Measurements from ENCODE around the gene PDE5A.

PDE5A gene

GRCh38 chr4:119521268-119521667 is 107.3 kb downstream of the PDE5A start:
- DNase-seq (ENCODE audit: low spot score) = no peak

- DNase-seq (ENCODE audit: low spot score) = no peak
Measured at GRCh38 chr4:119518915-119519410, 109.6 kb downstream of the PDE5A start.

DNA sequence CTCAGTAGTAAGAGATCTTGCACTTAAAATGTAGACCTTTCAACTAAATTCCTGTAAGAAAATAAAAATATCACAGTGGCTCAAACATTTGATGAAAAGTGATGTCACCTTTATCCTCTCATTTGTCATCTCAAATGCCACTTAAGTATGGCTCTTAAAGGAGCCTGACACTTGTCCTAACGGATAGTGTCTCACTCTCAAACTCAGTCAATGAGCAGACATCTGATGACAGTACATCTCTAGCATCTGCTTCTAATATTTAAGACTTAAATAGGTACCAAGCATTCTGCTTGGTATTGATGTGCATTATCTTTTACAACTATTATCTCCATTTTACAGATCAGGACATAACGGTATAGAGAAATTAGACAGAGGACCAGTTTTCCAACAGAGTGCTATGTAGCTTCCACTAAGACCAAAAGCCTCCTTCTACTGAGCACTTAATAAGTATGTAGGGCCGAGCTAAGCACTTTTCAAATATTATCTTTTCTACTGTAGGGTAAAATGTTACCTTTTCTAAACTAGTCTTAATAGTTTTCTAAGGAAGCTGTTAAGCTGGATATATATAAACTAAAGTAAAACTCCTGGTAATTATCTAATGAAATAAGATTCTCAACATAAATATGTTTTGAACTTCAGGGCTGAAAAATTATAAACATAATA is 110.2 kb downstream of the PDE5A start:
- no peak for DNase-seq (ENCODE audit: low spot score)

GRCh38 chr4:119517361-119518229 is 111.0 kb downstream of the PDE5A start:
- no peak for DNase-seq (ENCODE audit: low spot score)

- DNase-seq (ENCODE audit: low spot score) = no peak
Measured at GRCh38 chr4:119512398-119512797, 116.2 kb downstream of the PDE5A start.

DNA sequence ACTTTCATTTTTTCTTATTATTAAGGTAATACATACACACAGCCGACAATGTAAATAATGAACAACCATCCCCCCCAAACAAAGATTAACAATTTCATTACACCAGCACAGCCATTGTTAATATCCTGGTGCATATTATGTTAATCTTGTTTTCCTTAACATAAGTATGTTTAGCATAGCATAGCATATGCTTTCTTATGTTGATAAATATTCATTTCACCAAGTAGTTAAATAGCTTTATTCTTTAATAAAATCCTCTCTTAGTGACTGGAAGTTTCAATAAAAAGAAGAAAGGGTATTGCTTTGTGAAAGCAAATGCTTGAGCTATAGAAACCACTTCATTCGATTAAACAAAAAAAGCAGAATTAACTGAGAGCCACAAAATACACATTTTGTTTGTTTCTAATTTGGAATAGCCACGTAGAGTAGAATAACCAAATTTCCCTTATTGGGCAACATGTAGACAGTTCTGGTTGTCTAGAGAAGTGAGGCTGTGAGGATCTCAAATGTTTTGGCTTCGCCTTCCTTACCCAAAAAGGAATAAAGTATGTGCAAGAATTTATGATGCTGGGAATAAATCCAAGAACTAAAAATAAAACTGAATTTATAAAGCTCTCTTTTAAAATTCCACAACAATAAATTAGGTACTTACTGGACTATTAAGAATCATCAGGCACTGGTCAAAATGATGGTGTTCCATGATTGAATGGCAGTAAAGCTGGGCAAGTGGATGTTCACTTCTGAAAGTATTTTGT is 118.0 kb downstream of the PDE5A start:
- no peak for DNase-seq (ENCODE audit: low spot score)

DNA sequence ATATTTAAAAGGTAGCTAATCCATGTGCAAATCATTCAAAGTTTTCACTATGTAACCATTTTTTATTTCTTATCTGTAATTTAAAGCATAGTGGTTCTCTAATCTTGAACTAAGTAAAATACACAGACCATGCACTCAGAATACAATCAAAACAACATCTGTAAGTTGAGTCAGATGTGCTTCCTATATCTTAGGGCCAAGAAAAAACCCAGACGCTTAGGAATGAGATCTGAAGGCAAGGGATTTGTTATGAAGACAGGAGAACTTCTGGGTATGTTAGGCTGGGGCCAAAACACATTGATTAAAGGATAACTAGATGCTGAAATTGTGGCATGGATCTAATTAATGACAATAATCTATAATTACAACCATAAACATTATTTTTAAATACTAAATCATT is 120.3 kb downstream of the PDE5A start:
- DNase-seq (ENCODE audit: low spot score) = no peak

GRCh38 chr4:119506806-119507205 is 121.8 kb downstream of the PDE5A start:
- no peak for DNase-seq (ENCODE audit: low spot score)

GRCh38 chr4:119504616-119505015 is 124.0 kb downstream of the PDE5A start:
- DNase-seq (ENCODE audit: low spot score) = no peak

- DNase-seq (ENCODE audit: low spot score) = no peak
Measured at GRCh38 chr4:119501740-119502139, 126.9 kb downstream of the PDE5A start.

DNA sequence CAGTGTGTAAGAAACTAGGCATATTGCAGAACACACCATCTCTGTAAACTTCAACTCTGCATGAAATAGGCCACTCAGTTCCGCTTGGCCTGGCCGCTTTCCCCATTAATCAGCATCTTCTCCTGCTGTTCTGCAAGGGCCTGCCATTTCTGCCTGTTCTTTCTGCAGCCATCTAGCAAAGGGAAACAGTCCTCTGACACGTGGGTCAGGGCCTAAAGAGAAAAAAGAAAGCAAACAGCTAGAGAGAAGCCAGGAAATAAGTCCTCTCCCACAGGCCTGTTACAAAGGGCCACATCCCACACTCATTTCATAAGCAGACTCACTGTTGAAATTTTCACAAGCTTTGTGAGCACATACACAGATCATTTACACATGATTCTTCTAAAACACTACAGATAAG is 130.1 kb downstream of the PDE5A start:
- DNase-seq (ENCODE audit: low spot score) = peak; percentile 40

- no peak for DNase-seq (ENCODE audit: low spot score)
Measured at GRCh38 chr4:119493886-119494285, 134.7 kb downstream of the PDE5A start.

- DNase-seq (ENCODE audit: low spot score) = no peak
Measured at GRCh38 chr4:119493419-119493818, 135.2 kb downstream of the PDE5A start.

GRCh38 chr4:119490335-119490734 is 138.3 kb downstream of the PDE5A start:
- no peak for DNase-seq (ENCODE audit: low spot score)

GRCh38 chr4:119489305-119489704 is 139.3 kb downstream of the PDE5A start:
- DNase-seq (ENCODE audit: low spot score) = no peak

GRCh38 chr4:119480331-119480730 is 148.3 kb downstream of the PDE5A start:
- no peak for DNase-seq (ENCODE audit: low spot score)

- no peak for DNase-seq (ENCODE audit: low spot score)
Measured at GRCh38 chr4:119479835-119480234, 148.8 kb downstream of the PDE5A start.

DNA sequence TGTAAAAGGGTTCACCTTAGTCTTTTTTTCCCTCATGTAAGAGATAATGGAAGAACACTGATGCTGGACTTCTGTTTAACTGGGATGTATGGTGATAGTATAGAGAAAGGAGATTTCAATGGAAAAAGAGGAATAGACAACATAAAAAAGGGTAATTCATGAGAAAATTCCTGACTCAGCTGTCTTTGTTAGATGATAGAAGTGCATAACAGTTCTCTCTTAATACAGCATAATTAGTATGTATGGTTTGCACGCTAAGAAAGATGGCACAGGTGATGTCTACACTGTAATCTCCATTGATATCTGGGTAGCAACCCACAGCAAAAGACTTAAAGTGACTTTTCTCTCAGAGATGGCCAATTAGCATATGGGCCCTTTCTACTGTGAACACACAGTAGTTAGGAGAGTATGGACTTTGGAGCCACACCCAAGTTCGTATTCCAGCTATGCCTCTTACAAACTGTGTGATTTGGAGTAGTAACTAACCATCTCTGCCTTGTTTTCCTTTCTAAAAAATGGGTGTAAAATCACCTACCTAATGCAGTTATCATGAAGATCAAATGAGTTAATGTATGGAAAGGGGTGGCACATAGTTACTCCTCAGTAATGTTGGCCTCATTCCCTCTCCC is 149.3 kb downstream of the PDE5A start:
- DNase-seq (ENCODE audit: low spot score) = no peak

GRCh38 chr4:119478446-119479179 is 150.0 kb downstream of the PDE5A start:
- no peak for DNase-seq (ENCODE audit: low spot score)

DNA sequence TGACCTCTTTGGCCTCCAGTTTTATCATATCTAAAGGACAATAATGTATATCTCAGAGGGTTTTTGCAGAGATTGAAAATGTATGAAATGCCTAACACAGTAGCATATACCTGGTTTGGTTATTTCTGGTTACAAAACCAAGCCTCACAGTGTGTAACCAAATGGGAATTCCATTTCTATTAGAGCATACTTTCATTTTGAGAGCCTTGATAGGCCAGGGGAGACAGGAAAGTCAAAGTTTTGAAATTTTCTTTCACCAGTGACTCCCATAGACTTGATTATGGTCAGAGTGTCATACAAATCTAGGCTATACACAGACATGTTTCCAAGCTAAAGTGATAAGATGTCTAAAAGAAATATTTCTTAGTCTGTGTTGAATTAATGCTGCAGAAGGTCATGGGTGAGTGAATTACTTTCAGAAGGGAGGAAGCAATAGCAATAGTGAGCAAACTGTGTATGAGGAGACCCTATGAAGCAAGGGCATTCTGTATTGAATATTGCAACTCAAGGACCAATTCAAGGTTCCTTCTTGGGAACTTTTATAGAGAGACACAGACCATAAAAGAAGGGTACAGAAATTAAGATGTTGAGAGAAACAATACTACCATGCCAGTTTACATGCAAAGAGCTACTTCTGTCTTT is 151.1 kb downstream of the PDE5A start:
- DNase-seq (ENCODE audit: low spot score) = no peak

DNA sequence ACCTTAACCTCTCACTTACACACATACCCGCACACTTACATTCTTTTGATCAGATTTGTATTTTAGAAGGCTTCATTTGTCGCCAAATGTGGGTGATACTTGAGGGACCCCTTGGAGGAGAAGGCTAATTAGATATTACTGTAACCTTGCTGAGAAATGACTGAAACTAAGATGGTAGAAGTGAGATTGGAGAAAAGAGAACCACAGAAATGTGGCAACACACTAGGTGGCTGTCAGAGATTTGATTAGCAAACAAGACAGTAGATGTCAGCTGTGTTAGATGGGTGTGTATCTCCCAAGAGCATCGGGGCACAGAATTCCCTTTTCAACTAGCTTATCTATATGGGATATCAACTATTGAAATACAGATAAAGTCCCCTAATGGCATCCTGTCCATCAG is 157.3 kb downstream of the PDE5A start:
- no peak for DNase-seq (ENCODE audit: low spot score)

All from globus pallidus (tissue), 1 donor.